A549 (cell line): ENCODE measurements around the gene RAB3IL1. TPM values are rescaled to one million over a fixed set of nuclear protein-coding genes. Genes with fewer than 3 reads are reported as not detected.
A peak's percentile ranks its signal among the peaks of the same experiment; 100 is the strongest.

Experiments used
- ATAC-seq, 2 experiments: fragments of 200-7000 bp in 1 of 2; fragments of >200 bp in 1 of 2; cut with Nextera tagmentation in 1 of 2; cut with Tn5 transposase in 1 of 2; 3 replicates each; pipeline versions ENCODE4 v1.8.0 to v1.9.1; 2018 to 2020; ENCODE audit warnings: mild to moderate bottlenecking in 1 of 2, moderate library complexity in 1 of 2
- CTCF ChIA-PET: fragments of 300-600 bp; sonication (Branson Sonifier 250); formaldehyde crosslinking; extraction: SDS; loops from one replicate; lab custom pipeline; 2021; ENCODE audit warnings: antibody characterized with exemption, inconsistent platforms; lab: Yijun Ruan, JAX
- POLR2A ChIA-PET: fragments of 350-600 bp; formaldehyde crosslinking; extraction: SDS; loops from one replicate; lab custom pipeline; 2021; ENCODE audit warnings: antibody characterized with exemption, inconsistent platforms; lab: Yijun Ruan, JAX
- DNase-seq, 2 experiments: peaks; one replicate each; pipeline versions ENCODE4 v3.0.0 to v3.0.0-alpha.2; 2011 to 2016; ENCODE audit warnings: low read depth in 1 of 2, low spot score in 1 of 2
- FAIRE-seq: peaks from 2 replicates; lab custom pipeline; 2011; peaks lifted over from hg19 to GRCh38; lab: Jason Lieb, UNC
- H3K27ac ChIP-seq, 2 experiments: fragments of >200 bp; sonication (Bioruptor Twin); formaldehyde crosslinking; 3 replicates each; pipeline ENCODE4 v1.5.1; 2016 to 2017
- H3K4me1 ChIP-seq: fragments of >200 bp; sonication (Bioruptor Twin); formaldehyde crosslinking; 3 replicates; pipeline ENCODE4 v1.6.1; 2016
- H3K4me2 ChIP-seq: fragments of >200 bp; sonication (Bioruptor Twin); formaldehyde crosslinking; 3 replicates; pipeline ENCODE4 v1.6.1; 2016
- H3K4me3 ChIP-seq: fragments of >200 bp; sonication (Bioruptor Twin); formaldehyde crosslinking; 3 replicates; pipeline ENCODE4 v1.5.1; 2016
- H3K9me3 ChIP-seq: fragments of >200 bp; sonication (Bioruptor Twin); formaldehyde crosslinking; 3 replicates; pipeline ENCODE4 v1.6.1; 2016
- CEBPB ChIP-seq, 2 experiments: fragments of >200 bp in 1 of 2; sonication (Bioruptor Twin) in 1 of 2; formaldehyde crosslinking in 1 of 2; IDR thresholded peaks; 2 replicates each; pipeline ENCODE4 v1.6.1; 2012 to 2016
- CHD2 ChIP-seq: fragments of 150-350 bp; IDR thresholded peaks from 2 replicates; pipeline ENCODE4 v1.6.1; 2014; ENCODE audit warnings: low read length; ENCODE audit not compliant: partially characterized antibody
- E2F6 ChIP-seq: IDR thresholded peaks from 2 replicates; pipeline ENCODE4 v1.6.1; 2012; ENCODE audit warnings: low read depth, borderline replicate concordance
- ESRRA ChIP-seq: fragments of 150-350 bp; IDR thresholded peaks from 2 replicates; pipeline ENCODE4 v1.6.1; 2014; ENCODE audit warnings: mild to moderate bottlenecking, low read length, borderline replicate concordance
- FOSB ChIP-seq: fragments of 250-450 bp; sonication (Bioruptor Pico); IDR thresholded peaks from 2 replicates; pipeline ENCODE4 v1.5.0; 2020; ENCODE audit warnings: mild to moderate bottlenecking, moderate library complexity
- FOSL2 ChIP-seq, 2 experiments: fragments of 450-650 bp in 1 of 2; fragments of >200 bp in 1 of 2; sonication (Bioruptor Twin) in 1 of 2; formaldehyde crosslinking; IDR thresholded peaks; 2 replicates each; pipeline versions ENCODE4 v1.5.0 to v1.6.1; 2016 to 2020; ENCODE audit warnings: mild to moderate bottlenecking in 1 of 2, moderate library complexity in 1 of 2
- HDAC2 ChIP-seq: fragments of 200-600 bp; sonication (generic); IDR thresholded peaks from 2 replicates; pipeline ENCODE4 v1.6.1; 2016
- HES2 ChIP-seq: fragments of >200 bp; sonication (Bioruptor Twin); formaldehyde crosslinking; IDR thresholded peaks from 2 replicates; pipeline ENCODE4 v1.6.1; 2016
- HMGXB4 ChIP-seq: fragments of 250-450 bp; sonication (Bioruptor Pico); IDR thresholded peaks from 2 replicates; pipeline ENCODE4 v1.5.0; 2021; ENCODE audit warnings: mild to moderate bottlenecking, moderate library complexity, borderline replicate concordance
- HOXB13 ChIP-seq: fragments of 250-450 bp; sonication (Bioruptor Pico); IDR thresholded peaks from 2 replicates; pipeline ENCODE4 v1.5.0; 2020; ENCODE audit warnings: low read depth, mild to moderate bottlenecking, moderate library complexity
- JUN ChIP-seq, 2 experiments: fragments of >200 bp; sonication (Bioruptor Twin); formaldehyde crosslinking; IDR thresholded peaks; 2 replicates in 1 of 2; 3 replicates in 1 of 2; pipeline ENCODE4 v1.6.1; 2016 to 2017
- MAFK ChIP-seq: fragments of 450-650 bp; IDR thresholded peaks from 2 replicates; pipeline ENCODE4 v1.6.1; 2014; ENCODE audit not compliant: partially characterized antibody
- MAX ChIP-seq: IDR thresholded peaks from 2 replicates; pipeline ENCODE4 v1.6.1; 2012
- MAZ ChIP-seq: fragments of 150-350 bp; IDR thresholded peaks from 2 replicates; pipeline ENCODE4 v1.6.1; 2014; ENCODE audit warnings: antibody characterized with exemption, low read depth, low read length, borderline replicate concordance
- PBX3 ChIP-seq: IDR thresholded peaks from 2 replicates; pipeline ENCODE4 v1.6.1; 2012
- PHF8 ChIP-seq: fragments of 200-600 bp; sonication (generic); IDR thresholded peaks from 2 replicates; pipeline ENCODE4 v1.6.1; 2016; ENCODE audit warnings: low read depth, mild to moderate bottlenecking, antibody characterized with exemption, moderate library complexity, borderline replicate concordance
- RAD21 ChIP-seq, 2 experiments: fragments of >200 bp in 1 of 2; sonication (Bioruptor Twin) in 1 of 2; formaldehyde crosslinking in 1 of 2; IDR thresholded peaks in 1 of 2; conservative IDR thresholded peaks in 1 of 2; 2 replicates in 1 of 2; 3 replicates in 1 of 2; pipeline ENCODE4 v1.6.1; 2012 to 2018; ENCODE audit warnings: inconsistent platforms in 1 of 2
- RCOR1 ChIP-seq: fragments of 150-350 bp; IDR thresholded peaks from 2 replicates; pipeline ENCODE4 v1.6.1; 2014; ENCODE audit warnings: antibody characterized with exemption, low read length, low read depth
- REST ChIP-seq: fragments of 200-600 bp; sonication (generic); IDR thresholded peaks from 2 replicates; pipeline ENCODE4 v1.6.1; 2016; ENCODE audit warnings: antibody characterized with exemption, mild to moderate bottlenecking, moderate library complexity
- RFX5 ChIP-seq: fragments of 450-650 bp; IDR thresholded peaks from 2 replicates; pipeline ENCODE4 v1.7.1; 2014; ENCODE audit warnings: antibody characterized with exemption, mild to moderate bottlenecking, moderate library complexity
- RNF2 ChIP-seq: fragments of 200-600 bp; sonication (generic); IDR thresholded peaks from 2 replicates; pipeline ENCODE4 v1.6.1; 2016; ENCODE audit warnings: low read depth, mild to moderate bottlenecking, antibody characterized with exemption, moderate library complexity, borderline replicate concordance
- SMC3 ChIP-seq: fragments of >200 bp; sonication (Bioruptor Twin); formaldehyde crosslinking; IDR thresholded peaks from 3 replicates; pipeline ENCODE4 v1.6.1; 2018; ENCODE audit warnings: inconsistent platforms
- USF2 ChIP-seq: fragments of 450-650 bp; IDR thresholded peaks from 2 replicates; pipeline ENCODE4 v1.6.1; 2014; ENCODE audit warnings: antibody characterized with exemption
- ZFP36 ChIP-seq: fragments of 450-650 bp; IDR thresholded peaks from 2 replicates; pipeline ENCODE4 v1.6.1; 2014; ENCODE audit warnings: borderline replicate concordance; ENCODE audit not compliant: partially characterized antibody
- ZSCAN20 ChIP-seq: fragments of 250-450 bp; sonication (Bioruptor Pico); IDR thresholded peaks from 2 replicates; pipeline ENCODE4 v1.8.0; 2022; ENCODE audit warnings: mild to moderate bottlenecking, moderate library complexity
- WGBS: methylation state at CpG from one replicate; pipeline ENCODE4 v1.1.6; 2017; ENCODE audit errors: missing lambda C conversion rate; 5-methylcytosine and 5-hydroxymethylcytosine counted together
- polyA plus RNA-seq, 4 experiments: library from polyadenylated mRNA; depleted of rRNA in 3 of 4; stranded (reverse); fragments of >200 nt; fragmentation: RNase III in 1 of 4; extraction: RNeasy Plus Mini Kit Qiagen cat#74134 plus additional on column Dnase treatment in 1 of 4; gene quantifications; 2 replicates in 3 of 4; 3 replicates in 1 of 4; pipeline ENCODE4 v1.2.3, GENCODE V29; 2011 to 2017

RAB3IL1 gene
- polyA plus RNA-seq, 2 of the 4 experiments (the other 2 are of a cell fraction) = 5.8 to 6.2 TPM

GRCh38 chr11:61895046-61895717 is 22.2 kb downstream of the RAB3IL1 start:
- TF ChIP-seq JUN (IDR thresholded peaks at IDR 0.05) (no peak), CHD2 (no peak), FOSB (CRISPR knock-in tag) (no peak), ZSCAN20 (CRISPR knock-in tag) (no peak), HDAC2 (no peak), HES2 (no peak), HMGXB4 (no peak), CEBPB (IDR thresholded peaks at IDR 0.05) (0 out of 4 replicates have a peak, but pooled peaks of 1 of the 2 experiments have one; percentile 10)
- CTCF ChIA-PET = interaction anchor here (0.6 to 19.8 kb wide), 11 partner anchors 9 to 212 kb away, joined by 3 to 565 read pairs (median 107); partner anchors contain the start of genes BEST1, FTH1 and RAB3IL1
- FAIRE-seq (no peak), ATAC-seq (no peak), DNase-seq (no peak)
- Histone ChIP-seq H3K4me3 (no peak overlapping the region), H3K9me3 (no peaks in the 10 kb centered on the region), H3K4me2 (no peak overlapping the region), H3K4me1 (peaks cover 37% of the 10 kb centered on the region), H3K27ac (peak overlapping the region in 1 of 2 experiments; percentile 71; a peak in 1 of 6 replicates)
- POLR2A ChIA-PET = no interaction called here
- WGBS = 83% methylated on average over 17 of the region's 17 CpGs

GRCh38 chr11:61893981-61894380 is 23.4 kb downstream of the RAB3IL1 start:
- POLR2A ChIA-PET = interaction anchor here (0.7 to 1.1 kb wide), 2 partner anchors 74 to 153 kb away, joined by 3 to 4 read pairs; no protein-coding TSS in a partner anchor
- H3K27ac ChIP-seq = peak overlapping the region; percentile 57 to 71
- no peak overlapping the region for H3K4me2 ChIP-seq
- H3K9me3 ChIP-seq = no peaks in the 10 kb centered on the region
- peak in 1 of 2 experiments; percentile 71 for DNase-seq
- 48% methylated on average over 5 of the region's 5 CpGs for WGBS
- H3K4me3 ChIP-seq = no peak overlapping the region
- CTCF ChIA-PET = interaction anchor here (1.2 to 19.8 kb wide), 7 partner anchors 14 to 214 kb away, joined by 3 to 565 read pairs (median 12); partner anchors contain the start of gene BEST1
- no peak for ATAC-seq
- FAIRE-seq = peak; percentile 68
- peaks cover 40% of the 10 kb centered on the region for H3K4me1 ChIP-seq
- no peak for TF ChIP-seq RCOR1
- no peak for TF ChIP-seq RAD21 (conservative IDR thresholded peaks at IDR 0.05 in 1 of 2, IDR thresholded peaks at IDR 0.05 in 1 of 2)
- TF ChIP-seq RFX5 = no peak
- TF ChIP-seq PBX3 = no peak
- no peak for TF ChIP-seq SMC3
- no peak for TF ChIP-seq JUN (IDR thresholded peaks at IDR 0.05)
- no peak for TF ChIP-seq USF2
- no peak for TF ChIP-seq CHD2
- TF ChIP-seq FOSL2 (IDR thresholded peaks at IDR 0.05) = no peak
- 0 out of 2 replicates have a peak, but pooled peaks have one; percentile 10 for TF ChIP-seq FOSL2 (CRISPR knock-in tag; IDR thresholded peaks at IDR 0.05)
- no peak for TF ChIP-seq ZFP36
- no peak for TF ChIP-seq CEBPB (IDR thresholded peaks at IDR 0.05)
- TF ChIP-seq MAFK = peak; percentile 88
- TF ChIP-seq HDAC2 = no peak
- peak; percentile 73 for TF ChIP-seq MAX
- TF ChIP-seq PHF8 = no peak
- TF ChIP-seq ESRRA = no peak
- no peak for TF ChIP-seq REST
- TF ChIP-seq HOXB13 = no peak
- no peak for TF ChIP-seq RNF2
- 0 out of 2 replicates have a peak, but pooled peaks have one; percentile 20 for TF ChIP-seq E2F6
- no peak for TF ChIP-seq HES2
- TF ChIP-seq MAZ = no peak
